ENCODE measurements around the gene TFEC. TPM values are rescaled to one million over a fixed set of nuclear protein-coding genes. Genes with fewer than 3 reads are reported as not detected.

The TFEC gene
- total and polyA plus RNA-seq, 10 of the 15 experiments (the other 5 are each of a cell fraction or from before 2014, with no cell fraction given) = 0.18 to 5.8 (median 2.4) TPM

- BruUV-seq (replicated peaks) = no TSS peak
- TF ChIP-seq, protein P1, sequence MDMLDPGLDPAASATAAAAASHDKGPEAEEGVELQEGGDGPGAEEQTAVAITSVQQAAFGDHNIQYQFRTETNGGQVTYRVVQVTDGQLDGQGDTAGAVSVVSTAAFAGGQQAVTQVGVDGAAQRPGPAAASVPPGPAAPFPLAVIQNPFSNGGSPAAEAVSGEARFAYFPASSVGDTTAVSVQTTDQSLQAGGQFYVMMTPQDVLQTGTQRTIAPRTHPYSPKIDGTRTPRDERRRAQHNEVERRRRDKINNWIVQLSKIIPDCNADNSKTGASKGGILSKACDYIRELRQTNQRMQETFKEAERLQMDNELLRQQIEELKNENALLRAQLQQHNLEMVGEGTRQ (IDR thresholded peaks at IDR 0.05; ENCODE audit: borderline replicate concordance, low read depth, low read length) = no peak
- no peak for TF ChIP-seq SIX5 (IDR thresholded peaks at IDR 0.05; ENCODE audit: low read depth, low read length, severe bottlenecking)
- no peak for TF ChIP-seq IKZF2 (IDR thresholded peaks at IDR 0.05)
- TF ChIP-seq E4F1 (IDR thresholded peaks at IDR 0.05; ENCODE audit: borderline replicate concordance, partially characterized antibody) = no peak
- no peak for TF ChIP-seq HDAC2 (IDR thresholded peaks at IDR 0.05)
- no peak for TF ChIP-seq WRNIP1 (IDR thresholded peaks at IDR 0.05; ENCODE audit: borderline replicate concordance, low read depth, low read length)
- no peak for TF ChIP-seq STAT3 (IDR thresholded peaks at IDR 0.05; ENCODE audit: low read depth, low read length)
- TF ChIP-seq RUNX3 (IDR thresholded peaks at IDR 0.05; ENCODE audit: low read length) = no peak
- TF ChIP-seq HDAC6 (IDR thresholded peaks at IDR 0.05; ENCODE audit: unreplicated experiment) = no peak
- TF ChIP-seq RBBP5 (conservative IDR thresholded peaks at IDR 0.05) = no peak
- no peak for TF ChIP-seq PKNOX1 (IDR thresholded peaks at IDR 0.05)
- TF ChIP-seq CTCF (IDR thresholded peaks at IDR 0.05 in 2 of 3, conservative IDR thresholded peaks at IDR 0.05 in 1 of 3; ENCODE audit: control insufficient read depth in 2 of 3, extremely low read depth in 1 of 3, insufficient read depth in 1 of 3, low read depth in 3 of 3, low read length in 3 of 3) = no peak
- TF ChIP-seq IKZF1 (conservative IDR thresholded peaks at IDR 0.05) = no peak
- TF ChIP-seq SPI1 (IDR thresholded peaks at IDR 0.05; ENCODE audit: borderline replicate concordance, insufficient read depth, low read depth, low read length) = no peak
- no peak for TF ChIP-seq POLR2AphosphoS5 (IDR thresholded peaks at IDR 0.05; ENCODE audit: low read length)
- no peak for TF ChIP-seq ZZZ3 (IDR thresholded peaks at IDR 0.05; ENCODE audit: control insufficient read depth, insufficient read length, low read depth)
Observed at GRCh38 chr7:116011584-116011983, 19.0 kb downstream of the TFEC start.

More at GRCh38 chr7:116011584-116011983, 19.0 kb downstream of the TFEC start:
- in situ Hi-C loops (cut with MboI) (no loop called here), intact Hi-C loops (cut with micrococcal nuclease; ENCODE audit: unreplicated experiment) (no loop called here)
- no peak overlapping the region for H3K27ac ChIP-seq (ENCODE audit: control insufficient read depth, insufficient read depth)
- FAIRE-seq (no peak), ATAC-seq (no peak), DNase-seq (ENCODE audit: low read depth, low spot score) (no peak)
- no peaks in the 10 kb centered on the region for H3K27me3 ChIP-seq (replicated peaks in 1 of 2; ENCODE audit: control insufficient read depth in 2 of 2, insufficient read depth in 2 of 2, low read length in 1 of 2)
- POLR2A ChIA-PET = no interaction called here
- no peak overlapping the region for H2AFZ ChIP-seq (ENCODE audit: control insufficient read depth, low read depth, low read length)
- no peaks in the 10 kb centered on the region for H4K20me1 ChIP-seq (ENCODE audit: control insufficient read depth, insufficient read depth)
- no peaks in the 10 kb centered on the region; the same call in 2 of the 3 replicates for H3K9me3 ChIP-seq (replicated peaks; ENCODE audit: control insufficient read depth, insufficient read depth, low read length)
- no peak overlapping the region for H3K9ac ChIP-seq (ENCODE audit: control insufficient read depth, insufficient read depth, low read length)
- 0% methylated on average over 1 of the region's 1 CpG for WGBS (ENCODE audit: insufficient coverage, insufficient replicate concordance, low lambda C conversion rate, missing lambda C conversion rate)
- no peak overlapping the region for H3K4me2 ChIP-seq (ENCODE audit: control insufficient read depth, insufficient read depth)
- CTCF ChIA-PET = no interaction called here
- H3K79me2 ChIP-seq (ENCODE audit: control insufficient read depth, insufficient read depth, low read length) = no peaks in the 10 kb centered on the region
- H3K4me3 ChIP-seq = no peak overlapping the region
- H3K36me3 ChIP-seq (ENCODE audit: control insufficient read depth in 2 of 2, insufficient read depth in 2 of 2, low read length in 1 of 2) = no peaks in the 10 kb centered on the region
- SMC1A ChIA-PET (ENCODE audit: uncharacterized antibody, unreplicated experiment) = no interaction called here
- no peaks in the 10 kb centered on the region for H3K4me1 ChIP-seq (ENCODE audit: control insufficient read depth, insufficient read depth, low read length)
- RAD21 ChIA-PET (ENCODE audit: unreplicated experiment) = no interaction called here
